ENCODE measurements around the gene USP49.
A peak's percentile ranks its signal among the peaks of the same experiment; 100 is the strongest.

USP49 gene

GRCh38 chr6:41874741-41875140 is 20.4 kb downstream of the USP49 start:
- no peak for DNase-seq (ENCODE audit: low spot score)

DNA sequence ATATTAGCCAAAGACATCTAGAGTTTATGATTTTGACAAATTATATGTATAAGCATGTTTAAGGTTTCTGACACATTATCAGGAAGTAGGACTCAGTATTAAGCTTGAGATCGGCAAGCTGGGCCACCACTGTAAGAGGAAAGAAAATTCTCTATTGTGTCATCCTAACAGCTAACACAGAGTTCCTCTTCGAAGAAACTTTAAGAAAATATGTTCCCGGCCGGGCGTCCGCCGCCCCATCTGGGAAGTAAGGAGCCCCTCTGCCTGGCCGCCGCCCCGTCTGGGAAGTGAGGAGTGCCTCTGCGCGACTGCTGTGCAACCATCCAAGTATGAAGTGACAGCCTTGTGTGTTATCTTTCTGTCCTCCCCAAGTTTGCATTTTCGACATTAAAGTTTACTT is 23.0 kb downstream of the USP49 start:
- DNase-seq (ENCODE audit: low spot score): no peak

DNA sequence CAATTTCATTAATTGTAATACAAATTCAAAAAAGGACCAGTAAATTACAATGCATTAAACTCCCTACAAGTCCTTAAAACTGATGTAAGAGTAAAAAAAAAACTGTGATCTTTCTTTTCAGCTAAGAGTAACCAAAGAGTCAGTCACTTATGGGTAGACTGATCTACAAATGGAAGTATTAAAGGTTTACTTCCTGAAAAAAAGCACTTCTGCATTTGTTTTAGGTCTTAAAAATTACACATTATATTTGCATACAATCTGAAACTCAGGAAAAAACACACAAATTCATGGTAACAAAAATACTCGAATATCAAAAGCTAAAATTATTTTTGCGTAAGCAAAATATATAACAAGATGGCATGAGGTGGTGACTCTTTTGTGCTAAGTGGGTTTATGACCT is 23.5 kb downstream of the USP49 start:
- DNase-seq (ENCODE audit: low spot score): no peak

DNA sequence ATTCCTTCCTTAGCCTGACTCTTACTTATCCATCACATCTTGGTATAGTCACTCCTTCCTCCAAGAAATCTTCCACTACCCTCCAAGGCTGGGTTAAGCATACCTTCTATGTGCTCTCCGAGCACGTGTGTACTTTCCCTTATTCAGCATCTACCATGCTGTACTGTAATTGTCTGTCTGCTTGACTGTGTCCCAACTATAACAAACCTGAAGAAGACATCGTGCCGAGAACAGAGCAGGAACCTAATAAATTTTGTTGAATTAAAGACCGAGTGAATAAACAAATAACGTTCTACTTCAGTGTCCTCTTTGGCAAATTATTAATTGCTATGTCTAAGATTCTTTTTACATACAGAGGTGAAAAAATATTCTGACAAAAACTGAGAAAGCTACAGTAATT is 35.8 kb downstream of the USP49 start:
- no peak for DNase-seq (ENCODE audit: low spot score)

DNA sequence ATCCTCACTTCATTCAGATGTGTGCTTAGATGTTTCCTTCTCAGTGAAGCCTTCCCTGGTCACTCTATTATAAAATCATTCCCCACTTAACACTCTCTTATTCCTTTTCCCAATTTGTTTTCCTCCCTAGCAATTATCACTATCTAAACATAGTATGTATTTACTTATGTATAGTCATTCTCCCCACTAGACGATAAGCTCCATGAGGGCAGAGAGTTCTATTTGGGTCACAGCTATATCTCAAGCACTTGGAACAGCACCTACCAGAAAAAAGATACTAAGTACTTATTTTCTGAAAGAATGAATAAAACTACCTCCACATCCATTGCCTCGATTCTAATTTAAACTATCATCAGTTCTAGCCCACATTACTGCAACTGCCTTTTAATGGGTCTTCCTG is 36.5 kb downstream of the USP49 start:
- no peak for DNase-seq (ENCODE audit: low spot score)

GRCh38 chr6:41850861-41851260 is 44.3 kb downstream of the USP49 start:
- no peak for DNase-seq (ENCODE audit: low spot score)

- peak; percentile 87 for DNase-seq (ENCODE audit: low spot score)
Measured at GRCh38 chr6:41846666-41847237, 48.4 kb downstream of the USP49 start.

- DNase-seq (ENCODE audit: low spot score): no peak
Measured at GRCh38 chr6:41843178-41843577, 52.0 kb downstream of the USP49 start.

DNA sequence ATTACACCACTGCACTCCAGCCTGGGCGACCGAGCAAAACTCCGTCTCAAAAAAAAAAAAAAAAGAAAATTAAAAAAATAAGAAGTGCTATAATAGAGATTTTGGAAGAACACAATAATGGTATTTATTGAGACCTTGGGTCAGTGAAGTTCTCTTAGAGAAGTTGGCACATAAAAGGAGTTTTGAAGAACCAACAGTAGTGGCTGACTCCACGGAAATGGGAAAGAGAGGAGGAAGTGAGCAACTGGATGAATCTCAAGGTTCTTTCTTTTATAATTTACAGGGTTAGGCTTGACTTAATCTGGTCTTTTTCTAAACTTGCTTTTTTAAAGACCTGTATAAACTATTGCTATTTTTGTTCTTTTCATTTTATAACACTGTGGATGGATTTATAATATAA is 54.8 kb downstream of the USP49 start:
- no peak for DNase-seq (ENCODE audit: low spot score)

DNA sequence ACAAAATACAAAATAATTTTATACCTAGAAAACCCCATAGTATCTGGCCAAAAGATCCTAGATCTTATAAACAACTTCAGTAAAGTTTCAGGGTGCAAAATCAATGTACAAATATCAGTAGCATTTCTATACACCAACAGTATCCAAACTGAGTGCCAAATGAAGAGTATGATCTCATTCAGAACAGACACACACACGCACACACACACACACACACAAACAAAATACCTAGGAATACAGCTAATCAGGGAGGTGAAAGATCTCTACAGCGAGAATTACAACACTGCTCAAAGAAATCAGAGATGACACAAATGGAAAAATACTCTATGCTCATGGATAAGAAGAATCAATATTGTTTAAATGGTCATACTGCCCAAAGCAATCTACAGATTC is 58.5 kb downstream of the USP49 start:
- DNase-seq (ENCODE audit: low spot score): no peak

DNA sequence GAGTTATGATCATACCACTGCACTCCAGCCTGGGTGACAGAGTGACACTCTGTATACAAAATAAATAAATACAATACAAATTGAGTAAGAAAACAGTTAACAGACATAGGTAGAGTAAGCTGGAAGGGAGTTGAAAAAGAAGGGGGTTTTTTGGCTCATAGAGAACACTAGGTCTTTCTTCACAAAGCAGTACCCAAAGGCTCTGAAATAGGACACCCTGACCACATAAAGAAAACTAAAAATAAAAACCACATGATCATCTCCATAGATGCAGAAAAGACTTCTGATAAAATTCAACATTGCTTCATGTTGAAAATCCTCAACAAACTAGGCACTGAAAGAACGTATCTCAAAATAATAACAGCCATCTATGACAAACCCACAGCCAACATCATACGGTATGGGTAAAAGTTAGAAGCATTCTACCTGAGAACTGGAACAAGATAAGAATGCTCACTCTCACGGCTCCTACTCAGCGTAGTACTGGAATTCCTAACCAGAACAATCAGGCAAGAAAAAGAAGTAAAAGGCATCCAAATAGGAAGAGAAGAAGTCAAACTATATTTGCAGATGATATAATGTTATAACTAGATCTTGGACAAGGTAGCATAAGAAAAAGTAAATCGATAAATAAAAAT is 59.0 kb downstream of the USP49 start:
- no peak for DNase-seq (ENCODE audit: low spot score)

DNA sequence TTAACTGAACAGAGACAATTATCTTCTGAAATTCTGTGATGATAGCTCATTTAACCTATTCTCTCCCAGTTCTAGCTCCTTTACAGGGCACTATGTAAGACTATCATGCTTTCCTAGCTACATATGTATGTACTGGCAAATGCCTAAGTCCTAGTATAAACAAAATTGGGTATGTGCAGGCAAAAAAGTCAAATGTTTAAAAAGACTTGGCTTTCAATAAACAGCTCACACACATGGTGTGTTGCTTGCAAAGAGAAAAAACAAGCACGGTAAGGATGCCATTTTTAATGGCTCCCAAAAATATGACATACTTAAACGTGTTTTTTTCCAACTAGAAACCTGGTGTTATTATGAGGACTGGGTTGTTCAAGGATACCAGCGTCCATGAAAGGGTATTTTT is 62.9 kb downstream of the USP49 start:
- no peak for DNase-seq (ENCODE audit: low spot score)

GRCh38 chr6:41826343-41827022 is 68.7 kb downstream of the USP49 start:
- DNase-seq (ENCODE audit: low spot score): no peak

DNA sequence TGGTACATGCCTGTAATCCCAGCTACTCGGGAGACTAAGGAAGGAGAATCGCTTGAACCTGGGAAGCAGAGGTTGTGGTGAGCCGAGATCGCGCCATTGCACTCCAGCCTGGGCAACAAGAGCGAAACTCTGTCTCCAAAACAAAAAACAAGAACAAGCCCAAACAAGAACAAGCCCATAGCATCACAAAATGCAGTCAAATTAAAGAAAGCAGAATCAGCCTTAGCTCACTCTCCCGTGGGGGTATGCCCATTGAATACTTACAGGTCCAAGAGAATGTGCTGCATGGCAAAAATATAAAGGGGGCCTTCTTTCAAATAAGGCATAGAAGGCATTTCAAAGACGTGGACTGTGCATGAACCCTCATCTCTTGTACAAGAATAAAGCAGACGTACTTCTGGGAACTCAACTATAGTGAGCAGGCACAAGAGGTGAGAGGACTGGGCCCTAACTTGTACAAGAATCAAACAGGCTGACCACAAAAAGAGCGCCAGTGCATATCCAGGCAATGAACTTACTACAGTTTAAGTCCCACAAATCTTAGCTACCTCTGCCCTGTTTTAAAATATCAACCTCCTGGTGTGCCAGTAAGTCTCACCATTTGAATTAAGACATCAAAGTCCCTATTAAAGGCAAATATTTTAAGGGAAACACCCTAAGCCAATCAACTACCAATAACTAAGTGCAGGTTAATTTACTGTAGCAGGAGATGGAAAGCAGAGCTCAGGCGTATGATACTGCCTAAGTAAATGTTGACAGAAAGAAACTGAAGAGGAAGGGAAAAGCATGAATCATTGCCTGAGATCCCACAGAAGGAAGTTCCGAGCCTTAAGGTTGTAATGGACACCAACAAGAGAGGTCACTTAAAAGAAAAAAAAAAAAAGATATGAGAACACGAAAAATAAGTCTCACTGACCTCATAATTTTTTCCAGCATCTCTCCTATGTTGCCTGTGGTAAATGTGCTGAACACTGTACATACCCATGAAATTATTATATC is 70.3 kb downstream of the USP49 start:
- DNase-seq (ENCODE audit: low spot score): no peak

- DNase-seq (ENCODE audit: low spot score): no peak
Measured at GRCh38 chr6:41823178-41823577, 72.0 kb downstream of the USP49 start.

DNA sequence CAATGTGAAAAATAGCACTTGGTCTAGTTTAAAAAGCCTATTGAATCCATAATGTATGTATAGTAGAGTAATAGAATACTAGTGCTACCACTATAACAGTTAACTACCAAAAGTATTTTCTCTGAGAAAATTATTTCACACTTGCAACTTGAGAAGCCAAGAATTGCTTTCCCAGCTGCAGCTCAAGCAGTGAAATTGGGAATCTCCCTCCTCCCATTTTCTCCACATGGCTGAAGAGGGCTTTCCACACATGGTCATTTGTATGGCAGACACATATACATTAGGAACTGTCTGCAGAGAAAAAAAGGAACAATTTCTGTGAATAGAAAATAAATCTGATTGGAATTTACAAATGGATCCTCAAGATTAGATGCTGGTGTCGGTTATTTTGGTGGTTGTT is 73.2 kb downstream of the USP49 start:
- no peak for DNase-seq (ENCODE audit: low spot score)

DNA sequence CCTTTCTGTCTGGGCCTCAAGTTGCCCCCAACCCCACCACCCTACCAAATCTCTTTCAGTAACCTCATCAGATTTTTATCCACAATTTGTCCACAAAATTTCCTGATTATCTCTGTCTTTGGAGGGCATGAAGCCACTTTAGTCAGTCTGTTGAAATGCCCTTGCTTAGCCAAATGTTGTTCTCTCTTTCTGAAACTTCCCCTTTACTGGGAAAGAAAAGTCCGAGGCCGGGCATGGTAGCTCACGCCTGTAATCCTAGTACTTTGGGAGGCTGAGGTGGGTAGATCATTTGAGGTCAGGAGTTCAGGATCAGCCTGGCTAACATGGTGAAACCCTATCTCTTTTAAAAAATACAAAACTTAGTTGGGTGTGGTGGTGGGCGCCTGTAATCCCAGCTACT is 73.9 kb downstream of the USP49 start:
- no peak for DNase-seq (ENCODE audit: low spot score)

GRCh38 chr6:41818271-41819054 is 76.7 kb downstream of the USP49 start:
- no peak for DNase-seq (ENCODE audit: low spot score)

- no peak for DNase-seq (ENCODE audit: low spot score)
Measured at GRCh38 chr6:41815587-41815986, 79.6 kb downstream of the USP49 start.

- DNase-seq (ENCODE audit: low spot score): no peak
Measured at GRCh38 chr6:41814629-41815028, 80.5 kb downstream of the USP49 start.

DNA sequence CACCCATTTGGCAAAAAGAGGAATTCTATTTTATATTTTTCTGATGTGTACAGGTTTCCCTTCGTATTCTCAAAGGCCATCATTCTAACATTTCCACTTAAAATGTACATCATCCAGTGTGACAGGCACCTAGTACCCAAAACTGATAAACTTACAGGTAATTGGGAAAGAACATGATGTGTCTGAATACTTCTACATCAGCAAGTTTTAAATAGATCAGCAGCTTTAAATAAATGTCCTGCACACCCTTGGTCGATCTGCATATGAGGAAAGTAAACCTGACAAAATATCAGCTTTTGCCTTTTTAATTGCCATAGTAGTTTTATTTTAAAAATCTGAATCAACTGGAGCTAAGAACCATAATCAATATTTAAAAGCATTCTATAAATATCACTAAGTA is 81.2 kb downstream of the USP49 start:
- DNase-seq (ENCODE audit: low spot score): no peak

DNA sequence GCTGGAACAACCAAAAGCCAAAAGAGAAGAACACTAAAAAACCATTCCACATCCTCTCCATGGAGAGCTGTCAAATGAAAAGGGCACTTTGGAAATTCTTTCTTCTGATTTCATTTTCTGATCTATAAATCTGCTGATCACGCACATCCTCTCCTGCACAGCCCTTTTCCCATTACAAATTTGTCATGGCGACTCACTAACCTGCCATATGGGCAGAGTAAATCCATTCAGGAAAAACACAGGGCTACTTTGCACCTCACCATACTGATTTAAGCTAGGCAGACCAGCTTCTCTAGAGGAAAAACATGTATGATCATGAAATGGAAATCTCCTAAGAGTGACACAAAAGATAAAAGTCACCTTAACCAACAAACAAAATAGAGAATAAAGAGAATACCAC is 81.7 kb downstream of the USP49 start:
- DNase-seq (ENCODE audit: low spot score): no peak
